NCI-H2196 (cell line): ENCODE data around the gene OGG1.
"Not testable (repeated sequence)": the region's sequence is repeated elsewhere in the genome, so short reads cannot be mapped to it uniquely, and the experiment has no call there.

Experiments
- DNase-seq: peaks from one replicate; lab custom pipeline; 2025; ENCODE audit not compliant: unreplicated experiment; lab: John Stamatoyannopoulos, UW

OGG1 gene

DNA sequence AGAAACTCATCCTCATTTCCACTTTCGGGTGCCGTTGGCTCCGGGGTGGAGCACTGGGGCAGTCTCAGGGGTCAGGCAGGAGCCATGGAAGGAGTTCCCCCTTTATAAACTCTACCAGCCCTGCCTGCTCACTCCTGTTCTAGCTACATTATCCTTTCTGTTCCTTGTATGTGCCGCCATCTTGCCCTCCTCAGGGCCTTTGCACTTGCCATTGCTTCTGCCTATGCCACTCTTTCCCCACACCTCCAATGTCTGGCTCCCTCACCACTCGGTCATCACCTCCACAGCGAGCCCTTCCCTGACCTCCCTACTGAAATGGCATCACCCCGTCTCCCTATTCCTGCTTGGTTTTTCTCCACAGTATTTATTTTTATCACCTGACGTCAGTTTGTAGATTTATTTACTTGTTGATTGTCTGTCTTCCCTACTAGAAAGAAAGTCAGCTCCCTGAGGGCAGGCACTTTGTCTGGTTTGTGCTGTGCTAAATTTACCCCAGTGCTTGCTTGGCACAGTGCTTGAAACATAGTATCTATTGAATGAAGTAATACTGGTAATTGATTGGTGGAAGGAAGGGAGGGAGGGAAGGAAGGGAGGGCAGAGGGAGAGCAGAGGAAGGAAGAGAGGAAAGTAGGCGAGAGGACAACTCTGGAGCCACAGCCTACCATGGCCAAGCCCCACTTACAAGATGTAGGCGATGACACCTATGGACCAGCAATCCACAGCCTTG is 11.2 kb downstream of the OGG1 start:
- DNase-seq = no peak

DNA sequence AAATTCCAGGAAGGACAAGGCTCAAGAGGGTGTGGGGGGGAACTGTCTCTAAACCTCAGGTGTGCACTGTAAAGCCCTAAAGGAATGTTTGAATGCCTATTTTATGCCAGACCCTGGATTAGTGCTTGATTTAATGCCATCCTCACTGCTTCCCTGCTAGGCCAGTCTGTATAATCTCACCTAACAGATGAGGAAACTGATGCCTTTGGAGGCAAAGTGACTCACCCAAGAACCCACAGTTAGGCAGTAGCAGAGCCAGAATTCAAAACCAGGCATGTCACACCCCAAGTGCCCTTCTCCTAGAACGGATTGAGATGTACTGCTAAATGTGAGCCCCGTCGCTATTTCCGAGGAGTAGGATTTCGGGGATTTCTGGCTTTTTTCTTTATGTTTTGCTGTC is 12.2 kb downstream of the OGG1 start:
- DNase-seq = no peak

DNA sequence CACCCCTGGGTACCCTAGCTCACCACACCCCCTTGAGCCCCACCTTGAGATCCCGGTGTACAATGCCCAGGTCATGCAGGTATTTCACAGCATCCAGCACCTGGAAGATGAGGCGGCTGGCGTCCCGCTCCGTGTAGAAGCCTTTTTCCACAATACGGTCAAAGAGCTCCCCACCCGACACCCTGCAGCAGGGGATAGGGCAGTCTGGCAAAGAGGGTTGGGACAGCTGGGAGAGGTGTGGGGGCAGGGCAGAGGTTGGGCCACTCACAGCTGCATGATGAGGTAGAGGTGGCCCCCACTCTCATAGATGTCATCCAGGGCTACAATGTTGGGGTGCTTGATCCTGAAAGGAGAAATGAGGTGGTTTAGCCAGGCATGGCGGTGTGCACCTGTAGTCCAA is 13.1 kb downstream of the OGG1 start:
- DNase-seq = no peak

DNA sequence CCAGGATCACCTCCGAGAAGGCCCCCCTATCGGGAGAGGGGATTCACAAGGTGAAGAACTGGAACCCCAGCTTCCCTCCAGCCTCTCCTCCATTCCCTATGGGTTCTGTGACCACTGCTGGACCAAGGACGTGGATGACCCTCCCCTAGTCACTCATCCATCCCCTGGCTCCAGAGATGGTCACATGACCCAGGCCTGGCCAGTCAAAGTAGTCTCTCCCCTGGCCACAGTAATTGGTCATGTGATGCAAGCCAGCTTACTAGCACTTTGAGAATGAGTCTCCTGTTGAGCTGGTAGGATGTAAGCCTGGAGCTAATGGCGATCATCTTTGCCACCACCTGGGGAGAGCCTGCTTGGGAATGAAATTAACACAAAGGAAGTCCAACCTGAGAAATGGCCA is 16.1 kb downstream of the OGG1 start:
- no peak for DNase-seq

DNA sequence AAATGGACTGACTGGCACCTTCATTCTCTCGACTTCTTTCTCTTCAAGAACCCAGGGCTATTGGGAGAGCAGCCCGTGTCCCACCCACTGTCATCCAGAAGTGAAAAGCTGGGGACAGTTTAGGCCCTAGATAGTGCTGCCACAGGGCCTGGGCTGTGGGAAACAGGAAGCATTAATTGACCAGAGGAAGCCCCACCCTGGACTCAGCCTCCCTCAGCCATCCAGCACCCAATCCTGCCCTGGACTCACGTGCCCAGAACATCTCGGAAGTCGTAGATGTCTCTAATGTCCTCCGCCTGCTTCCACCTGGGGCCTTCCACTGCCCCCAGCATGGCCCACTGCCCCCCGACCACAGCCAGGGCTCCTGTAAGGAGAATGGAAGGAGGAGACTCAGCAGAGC is 17.7 kb downstream of the OGG1 start:
- no peak for DNase-seq

DNA sequence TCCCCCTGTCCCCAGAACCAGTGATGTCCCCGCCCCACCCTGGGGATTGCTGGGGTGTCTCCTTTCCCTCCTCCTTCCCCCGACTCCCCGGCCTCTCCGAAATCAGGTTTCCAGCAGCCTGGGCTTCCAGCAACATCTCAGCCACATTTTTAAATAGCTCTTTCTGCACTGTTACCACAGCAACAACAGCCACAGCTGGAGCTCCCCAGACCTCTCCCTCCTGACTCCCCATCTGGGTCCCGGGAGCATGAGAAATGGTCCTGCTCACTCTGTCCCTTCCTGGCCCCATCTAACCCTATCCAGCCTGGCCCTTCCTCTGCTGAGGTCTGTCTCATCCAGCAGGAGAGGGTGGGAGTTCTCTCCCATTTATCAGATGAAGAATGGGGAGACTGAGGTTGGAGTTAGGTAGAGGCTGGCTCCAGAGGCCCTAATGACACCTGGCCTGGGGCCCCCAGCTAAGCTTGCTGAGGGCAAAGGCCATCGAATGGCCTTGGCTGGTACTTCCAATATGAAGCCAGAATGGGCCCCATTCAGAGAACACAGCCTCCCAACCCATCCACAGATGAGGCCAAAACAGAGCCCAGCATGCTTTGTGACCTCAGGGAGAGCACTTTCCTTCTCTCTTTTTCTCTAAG is 18.5 kb downstream of the OGG1 start:
- no peak for DNase-seq

DNA sequence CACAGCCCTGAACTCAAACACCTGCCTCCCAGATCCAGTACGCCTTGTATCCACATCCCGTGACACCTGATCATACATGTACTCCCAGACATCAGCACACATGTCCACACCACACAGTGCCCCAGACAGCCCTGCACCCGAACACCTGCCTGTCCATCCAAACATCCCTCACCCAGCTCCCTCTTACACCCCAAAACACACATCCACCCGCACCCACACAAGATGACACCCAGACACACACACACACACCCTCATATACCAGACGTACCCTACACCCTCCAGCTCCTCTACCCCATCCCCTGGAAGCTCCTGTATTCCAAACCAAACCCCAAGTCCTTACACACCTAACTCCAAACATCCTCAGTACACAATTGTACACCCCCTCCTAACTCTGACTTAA is 19.3 kb downstream of the OGG1 start:
- no peak for DNase-seq

DNA sequence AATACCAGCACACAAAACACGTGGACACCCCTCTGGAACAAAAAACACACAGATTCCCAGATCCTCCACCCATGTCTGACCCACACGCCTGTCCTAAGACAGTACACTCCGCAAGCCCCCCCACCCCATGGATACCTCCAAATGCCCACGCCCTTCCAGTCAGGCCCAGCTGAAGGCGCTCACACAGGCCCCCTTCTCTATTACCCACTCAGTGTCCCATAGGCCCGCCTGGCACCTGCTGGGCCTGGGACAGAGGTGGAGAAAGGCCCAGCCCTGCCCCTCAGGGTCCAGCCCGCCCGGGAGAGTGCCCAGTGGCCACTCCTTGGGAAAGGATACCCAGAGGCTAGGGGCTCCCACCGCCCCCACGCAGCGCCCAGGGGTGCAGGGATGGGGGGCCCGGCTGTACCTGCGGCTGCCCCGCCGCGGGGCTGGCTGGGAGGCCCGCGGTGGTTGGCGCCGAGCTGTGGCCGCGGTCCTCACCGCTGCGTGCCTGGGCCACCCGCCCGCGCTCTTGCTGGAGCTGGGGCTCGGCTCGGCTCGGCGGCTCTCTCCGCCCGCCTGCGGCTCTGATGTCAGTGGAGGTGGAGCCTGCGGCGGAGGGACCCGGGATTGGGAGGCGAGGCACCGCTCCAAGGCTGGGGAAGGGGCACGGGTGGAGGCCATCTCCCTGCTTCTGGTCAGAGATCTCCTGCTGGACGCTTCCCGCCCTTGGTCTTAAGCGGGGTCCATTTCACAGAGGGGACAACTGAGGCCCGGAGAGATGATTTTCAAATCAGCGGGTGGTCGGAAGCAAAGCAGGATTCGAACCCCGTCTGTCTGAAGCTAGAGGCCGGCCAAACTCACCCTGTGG is 19.9 kb downstream of the OGG1 start, which contains the start of gene CAMK1:
CAMK1 (minus strand) TSS at position 522 of the 850 bp plus-strand sequence. CDS start 2,198 bp downstream, outside the sequence.
- DNase-seq = peak; percentile 42

DNA sequence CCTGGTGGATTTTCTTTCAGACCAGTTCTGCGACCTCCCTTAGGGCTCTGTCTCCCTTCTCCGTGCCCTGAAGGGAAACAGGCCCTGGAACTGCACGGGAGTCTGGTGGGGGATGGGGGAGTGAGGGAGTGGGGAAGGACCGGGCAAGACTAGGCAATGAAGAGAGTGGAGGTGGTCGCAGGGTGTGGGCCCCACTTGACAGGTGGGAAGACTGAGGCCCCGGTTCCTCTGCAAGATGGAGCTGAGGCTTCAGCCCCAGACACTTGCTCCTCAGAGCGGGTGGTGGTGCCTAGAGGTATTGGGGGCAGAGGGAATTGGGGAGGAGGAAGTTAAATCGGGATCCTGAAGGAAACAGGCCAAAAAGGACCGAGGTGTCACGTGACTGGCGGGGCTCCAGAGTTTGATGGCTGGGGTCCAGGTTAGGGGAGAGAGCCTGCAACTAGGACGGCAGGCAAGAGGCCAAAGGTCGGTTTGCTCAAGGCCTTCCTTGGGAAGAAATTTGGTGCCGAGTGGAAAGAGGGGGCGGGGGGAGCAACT is 20.6 kb downstream of the OGG1 start:
- peak; percentile 41 for DNase-seq

DNA sequence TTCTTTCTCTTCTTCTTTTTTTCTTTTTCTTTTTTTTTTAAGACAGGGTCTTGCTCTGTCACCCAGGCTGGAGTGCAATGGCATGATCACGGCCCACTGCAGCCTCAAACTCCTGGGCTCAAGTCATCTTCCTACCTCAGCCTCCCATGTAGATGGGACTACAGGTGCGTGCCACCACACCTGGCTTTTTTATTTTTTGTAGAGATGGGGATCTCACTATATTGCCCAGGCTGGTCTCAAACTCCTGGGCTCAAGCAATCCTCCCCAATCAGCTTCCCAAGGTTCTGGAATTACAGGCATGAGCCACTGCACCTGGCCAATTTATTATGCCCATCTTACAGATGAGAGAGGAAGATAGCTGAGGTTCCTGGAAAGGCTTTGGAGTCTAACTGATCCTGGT is 21.3 kb downstream of the OGG1 start:
- DNase-seq = not testable (repeated sequence)

DNA sequence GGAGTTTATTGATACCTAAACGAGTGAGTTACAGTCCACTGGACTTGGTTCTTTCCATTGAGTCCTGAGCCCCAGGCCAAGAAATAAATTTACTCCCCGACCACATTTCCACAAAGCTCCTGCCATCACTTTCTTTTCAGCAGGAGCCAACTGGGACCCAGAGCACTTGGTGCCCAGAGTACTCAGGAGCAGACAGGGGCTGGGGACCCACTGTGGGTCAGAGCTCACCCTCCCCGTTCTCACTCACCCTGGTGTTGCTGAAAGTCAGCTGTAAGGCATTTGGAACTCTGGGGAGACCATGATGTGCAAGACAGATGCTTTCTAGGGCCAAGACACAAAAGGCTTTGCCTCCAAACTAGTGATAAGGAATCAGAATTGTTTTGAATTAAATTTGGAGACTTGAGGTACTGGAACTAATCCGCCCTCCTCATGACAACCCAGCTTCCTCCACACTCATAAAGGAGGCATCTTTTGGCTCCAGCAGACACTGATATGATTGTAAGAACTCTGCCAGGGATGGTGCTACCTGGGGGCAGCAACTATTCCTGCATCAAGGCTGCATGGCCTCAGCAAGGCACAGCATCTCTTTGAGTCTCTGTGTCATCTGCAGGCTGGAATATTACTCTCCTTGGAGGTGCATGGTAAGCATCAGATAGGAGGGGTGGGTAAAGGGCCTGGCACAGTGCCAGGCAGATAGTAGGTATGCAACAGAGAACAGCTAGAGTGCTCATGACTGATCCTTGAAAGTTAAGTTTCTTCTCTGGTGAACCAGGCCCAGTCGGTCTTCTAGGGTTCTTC is 27.3 kb downstream of the OGG1 start:
- no peak for DNase-seq

DNA sequence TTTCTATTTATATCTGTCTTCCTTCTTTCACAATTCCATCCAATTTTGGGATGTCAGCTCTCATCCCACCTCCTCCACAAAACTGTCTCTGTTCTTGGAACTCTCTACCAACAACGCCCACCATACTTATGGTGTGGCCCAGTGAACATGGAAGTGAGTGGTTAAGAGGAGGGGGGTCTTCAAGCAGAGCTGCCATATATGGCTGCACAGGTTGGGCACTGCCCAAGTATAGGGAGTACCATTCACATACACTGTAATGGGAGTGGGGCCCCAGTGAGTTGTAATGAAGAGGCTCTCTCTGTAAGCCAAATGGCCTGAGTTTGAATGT is 27.9 kb downstream of the OGG1 start:
- no peak for DNase-seq

DNA sequence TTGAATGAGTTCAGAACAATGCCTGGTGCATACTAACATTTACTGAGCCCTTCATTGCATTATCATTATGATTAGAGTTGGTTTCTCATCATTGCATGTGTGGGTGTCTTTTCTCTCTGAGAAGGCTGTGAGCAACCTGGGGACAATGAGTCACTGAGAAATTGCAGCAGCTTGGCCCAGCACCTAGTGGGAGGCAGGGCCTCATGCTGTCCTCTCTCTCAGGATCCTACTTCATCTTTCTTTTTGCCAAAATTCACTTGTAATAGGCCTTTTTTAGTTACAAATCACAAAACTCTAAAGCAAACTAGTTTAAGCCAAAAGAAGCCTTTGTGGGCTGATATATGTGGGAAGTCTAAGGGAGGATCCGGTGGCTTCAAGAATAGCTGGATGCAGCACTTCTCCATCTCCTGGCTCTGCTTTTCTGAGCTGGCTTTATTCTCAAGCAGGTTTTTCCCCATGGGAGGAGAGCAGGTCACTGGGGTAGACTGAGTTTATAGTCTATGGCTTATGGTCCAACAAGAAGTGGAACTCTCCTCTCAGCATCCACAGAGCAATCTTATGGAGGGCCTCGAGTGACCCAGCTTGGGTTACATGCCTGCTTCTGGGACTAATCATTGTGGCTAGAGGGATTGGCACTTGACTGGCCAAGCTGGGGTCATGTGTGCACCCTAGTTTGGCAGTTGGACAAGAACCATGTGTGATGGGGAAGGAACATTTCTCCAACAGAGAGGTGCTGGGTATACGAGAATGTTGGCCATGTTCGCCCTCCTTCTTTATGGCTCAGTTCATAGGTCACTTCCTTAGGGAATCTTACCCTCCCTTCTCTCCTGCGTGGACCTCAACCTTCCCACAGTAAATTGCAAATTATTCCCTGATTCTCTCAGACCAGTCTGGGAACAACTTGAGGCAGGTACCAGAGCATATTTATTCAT is 28.7 kb downstream of the OGG1 start:
- DNase-seq = no peak

DNA sequence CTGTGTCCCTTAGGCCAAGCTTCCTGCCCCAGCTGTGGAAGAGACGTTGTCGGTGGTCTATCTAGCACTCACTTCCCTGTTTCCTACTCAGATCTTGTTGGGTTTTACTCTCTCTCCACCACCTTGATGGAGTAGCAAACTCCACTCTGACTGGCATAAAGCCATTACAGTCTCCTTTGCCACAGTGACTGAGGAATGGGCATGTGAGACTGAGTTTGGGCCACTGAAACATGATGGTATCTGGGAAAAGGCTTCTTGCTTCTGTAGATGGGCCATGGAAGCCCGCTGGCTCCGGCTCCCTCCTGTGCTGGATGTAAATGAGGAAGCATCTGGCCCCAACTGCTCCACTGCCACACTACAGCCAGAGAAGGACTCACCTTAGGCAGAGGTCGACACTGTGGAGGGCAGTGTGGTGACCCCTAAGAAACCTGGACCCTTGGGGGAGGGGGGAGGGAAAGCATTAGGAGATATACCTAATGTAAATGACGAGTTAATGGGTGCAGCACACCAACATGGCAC is 29.4 kb downstream of the OGG1 start:
- DNase-seq = no peak

DNA sequence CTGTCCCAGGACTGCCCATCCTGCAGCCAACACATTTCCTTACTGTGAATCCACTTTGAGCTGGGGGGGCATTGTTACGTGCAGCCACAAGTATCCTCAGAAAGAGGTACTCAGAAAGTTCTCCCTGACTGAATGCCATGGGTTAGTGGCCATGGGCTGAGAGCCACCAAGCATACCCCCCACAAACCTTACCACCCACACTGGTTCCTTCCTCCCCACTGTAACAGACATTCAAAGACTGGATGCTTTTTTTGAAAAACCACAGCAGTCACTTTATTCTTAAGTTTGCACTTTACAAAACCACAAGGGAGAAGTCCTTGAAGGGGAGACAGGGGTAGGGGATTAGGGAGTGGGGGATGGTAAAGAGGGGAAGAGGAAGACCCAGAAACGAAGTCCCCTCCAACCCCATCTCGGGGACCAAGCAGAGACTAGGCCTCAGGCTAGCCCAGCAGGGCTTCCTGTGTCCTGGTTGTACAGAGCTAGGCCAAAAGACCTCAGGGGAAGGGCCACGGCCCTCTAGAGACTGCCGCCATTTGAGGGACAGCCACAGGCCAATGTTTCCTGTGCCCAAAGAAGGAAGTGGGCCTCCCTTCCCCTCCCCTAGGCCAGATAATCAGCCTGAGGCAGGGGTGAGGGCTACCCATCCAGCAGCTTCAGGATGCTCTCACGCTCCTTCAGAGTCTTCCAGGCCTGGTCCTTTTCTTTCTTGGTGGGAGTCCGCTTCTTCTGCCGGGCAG is 30.1 kb downstream of the OGG1 start:
- DNase-seq = no peak

DNA sequence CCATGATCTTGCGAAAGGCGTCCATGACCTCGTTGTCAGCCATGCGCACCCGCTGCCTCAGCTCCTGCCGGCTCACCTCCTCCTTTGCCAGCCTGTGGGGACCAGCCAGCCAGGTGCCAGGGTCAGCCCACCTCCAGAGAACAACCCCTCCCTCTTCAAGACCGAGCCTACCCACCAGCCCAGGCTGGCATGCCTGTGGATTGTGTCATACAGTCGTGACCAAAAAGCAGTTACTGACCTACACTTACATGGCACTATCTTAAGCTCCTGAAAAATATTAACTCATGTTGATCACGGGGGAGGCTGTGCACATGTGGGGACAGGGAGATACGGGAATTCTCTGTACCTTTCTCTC is 30.7 kb downstream of the OGG1 start:
- no peak for DNase-seq

DNA sequence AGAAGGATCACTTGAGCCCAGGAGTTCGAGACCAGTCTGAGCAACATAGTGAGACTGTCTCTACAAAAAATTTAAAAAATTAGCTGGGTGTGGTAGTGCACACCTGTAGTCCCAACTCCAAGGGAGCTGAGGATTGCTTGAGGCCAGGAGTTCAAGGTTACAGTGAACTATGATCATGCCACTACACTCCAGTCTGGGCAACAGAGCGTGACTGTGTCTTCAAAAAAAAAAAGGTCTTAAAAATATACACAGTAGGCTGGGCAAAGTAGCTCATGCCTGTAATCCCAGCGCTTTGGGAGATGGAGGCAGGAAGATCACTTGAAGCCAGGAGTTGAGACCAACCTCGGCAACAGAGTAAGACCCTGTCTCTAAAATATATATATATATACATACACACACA is 31.2 kb downstream of the OGG1 start:
- no peak for DNase-seq

DNA sequence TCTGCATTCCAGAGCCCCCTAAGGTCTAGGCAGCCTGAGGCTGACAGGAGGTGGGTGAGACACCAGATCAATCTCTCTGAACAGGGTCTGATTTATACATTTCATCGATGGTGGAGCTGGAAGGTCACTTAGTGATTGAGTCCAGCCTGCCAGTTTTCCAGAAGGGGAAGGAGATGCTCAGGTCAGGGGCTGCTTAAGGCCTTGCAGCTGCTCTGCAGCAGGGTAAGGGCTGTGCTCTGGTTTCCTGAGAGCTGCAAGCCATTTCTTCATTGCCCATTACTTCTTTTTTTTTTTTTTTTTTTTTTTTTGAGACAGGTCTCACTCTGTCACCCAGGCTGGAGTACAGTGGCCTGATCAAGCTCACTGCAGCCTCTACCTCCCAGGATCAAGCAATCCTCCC is 31.8 kb downstream of the OGG1 start:
- DNase-seq = no peak

DNA sequence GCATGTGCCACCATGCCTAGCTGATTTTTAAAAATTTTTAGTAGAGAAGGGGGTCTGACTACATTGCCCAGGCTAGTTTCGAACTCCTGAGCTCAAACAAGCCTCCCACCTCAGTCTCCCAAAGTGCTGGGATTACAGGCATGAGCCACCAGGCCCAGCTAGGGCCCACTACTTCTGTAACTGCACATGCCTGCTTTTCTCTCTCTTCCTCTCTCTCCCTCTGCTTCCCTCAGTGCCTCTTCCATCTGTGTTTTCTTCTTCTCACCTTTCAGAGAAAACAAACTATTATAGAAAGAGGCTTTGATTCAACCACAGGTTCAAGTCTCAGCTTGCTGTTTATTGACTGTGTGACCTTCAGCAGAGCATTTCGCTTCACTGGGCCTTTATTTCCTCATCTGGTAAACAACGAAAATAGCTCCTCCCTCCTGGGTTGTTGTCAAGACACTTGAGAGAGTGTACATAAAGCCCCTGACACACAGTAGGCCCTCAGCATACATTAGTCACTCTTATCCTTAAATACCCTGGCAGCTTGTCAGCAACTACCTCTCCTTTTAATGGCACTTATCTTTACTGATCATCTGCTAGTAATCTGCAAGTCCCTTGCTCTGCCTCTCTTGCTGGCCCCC is 32.3 kb downstream of the OGG1 start:
- DNase-seq = peak; percentile 49
